ENCODE measurements around the gene CHD6. TPM values are rescaled to one million over a fixed set of nuclear protein-coding genes. Genes with fewer than 3 reads are reported as not detected.

CHD6 gene
- total RNA-seq, 4 donors from 2014 or later, result 18.5 to 49.3 (median 28.7) TPM

DNA sequence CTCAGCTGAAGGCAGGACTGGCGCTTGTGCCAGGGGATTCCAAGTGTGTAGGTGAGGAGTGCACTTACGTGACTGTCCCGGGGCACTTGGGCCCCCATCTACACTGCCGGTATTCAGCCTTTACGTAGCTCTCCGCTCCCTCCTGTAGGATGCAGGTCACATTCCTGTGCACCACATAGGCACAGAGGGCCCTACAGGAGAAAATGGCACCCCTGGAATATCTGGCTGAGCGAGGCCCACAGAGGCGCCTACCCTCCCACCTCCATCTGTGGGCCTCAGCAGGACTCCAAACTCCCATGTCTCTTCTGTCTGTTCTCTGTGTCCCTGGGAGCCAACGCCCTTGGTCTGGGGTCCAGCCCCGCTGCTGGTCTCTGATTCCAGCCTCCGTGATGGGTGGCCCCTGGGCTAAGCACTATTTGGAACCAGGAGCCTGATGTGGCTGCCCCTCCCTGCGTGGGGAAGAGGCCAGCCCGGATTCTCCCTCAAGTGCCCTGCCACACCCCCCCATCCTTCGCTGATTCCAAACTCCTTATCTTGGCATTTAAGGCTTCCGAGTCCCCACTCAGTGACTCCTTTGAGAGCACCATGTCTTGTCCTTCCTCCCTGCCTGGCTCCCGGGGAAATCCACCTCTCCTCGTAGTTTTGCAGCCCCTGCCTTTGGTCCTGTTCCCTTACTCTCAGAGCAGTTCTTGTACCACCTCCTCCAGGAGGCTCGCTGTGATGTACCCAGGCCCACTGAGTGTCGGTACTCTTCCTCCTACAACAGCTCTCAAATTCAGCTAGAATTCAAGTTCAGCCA, 253.0 kb downstream of the CHD6 start:
- ATAC-seq (ENCODE audit: low FRiP score) (no peak), DNase-seq (ENCODE audit: low spot score) (no peak)
- no peak for TF ChIP-seq CTCF (IDR thresholded peaks at IDR 0.05)

DNA sequence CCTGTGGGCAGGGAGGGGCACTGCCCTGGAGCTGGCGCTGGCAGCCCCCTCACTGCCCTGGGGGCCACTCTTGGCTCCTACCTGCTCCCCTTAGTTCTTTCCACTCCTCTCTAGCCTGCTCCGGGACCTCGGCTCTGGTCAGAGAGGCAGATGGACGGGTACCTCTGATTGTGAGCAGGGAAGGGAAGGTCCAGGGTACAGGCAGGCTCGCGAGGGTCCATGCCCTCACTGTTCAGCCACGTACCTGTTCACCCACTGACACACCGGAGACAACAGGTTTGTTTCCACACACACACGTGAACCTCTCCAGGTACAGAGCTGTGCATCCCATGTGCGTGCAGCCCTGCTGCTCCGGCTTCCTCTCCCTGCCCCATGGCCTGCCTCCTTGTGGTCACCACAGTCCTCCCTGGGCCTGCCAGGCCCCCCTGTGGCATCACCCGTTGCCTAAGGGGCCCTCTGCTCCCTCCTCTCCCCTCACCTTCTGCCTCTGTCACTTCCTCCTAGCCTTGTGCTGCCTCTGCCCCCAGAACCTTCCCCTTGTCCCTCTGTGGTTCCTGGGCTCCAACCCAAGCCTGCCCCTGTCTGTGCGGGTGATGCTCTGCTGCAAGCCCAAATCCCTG, 253.8 kb downstream of the CHD6 start:
- no peak for ATAC-seq (ENCODE audit: low FRiP score)
- TF ChIP-seq CTCF (IDR thresholded peaks at IDR 0.05), result no peak
- no peak for DNase-seq (ENCODE audit: low spot score)

DNA sequence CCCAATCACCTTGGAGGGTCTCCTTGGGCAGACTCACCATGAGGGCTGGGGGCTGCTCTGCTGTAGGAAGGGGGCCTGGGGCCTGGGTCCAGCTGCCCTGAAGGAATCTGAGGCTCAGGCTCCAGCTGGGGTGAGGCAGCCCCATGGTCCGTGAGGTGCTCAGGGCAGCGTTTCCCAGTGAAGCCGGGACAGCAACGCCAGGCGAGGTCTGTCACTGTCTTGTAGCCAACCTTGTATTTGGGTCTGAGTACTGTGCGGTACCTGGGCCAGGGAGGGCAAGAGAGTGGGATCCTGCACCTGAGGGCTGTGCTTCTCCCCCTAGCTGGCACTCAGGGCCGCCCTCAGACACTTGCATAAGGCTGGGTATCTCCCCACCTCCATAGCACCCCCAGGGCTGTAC, 254.6 kb downstream of the CHD6 start:
- DNase-seq (ENCODE audit: low spot score), result no peak
- no peak for ATAC-seq (ENCODE audit: low FRiP score)
- no peak for TF ChIP-seq CTCF (IDR thresholded peaks at IDR 0.05)

DNA sequence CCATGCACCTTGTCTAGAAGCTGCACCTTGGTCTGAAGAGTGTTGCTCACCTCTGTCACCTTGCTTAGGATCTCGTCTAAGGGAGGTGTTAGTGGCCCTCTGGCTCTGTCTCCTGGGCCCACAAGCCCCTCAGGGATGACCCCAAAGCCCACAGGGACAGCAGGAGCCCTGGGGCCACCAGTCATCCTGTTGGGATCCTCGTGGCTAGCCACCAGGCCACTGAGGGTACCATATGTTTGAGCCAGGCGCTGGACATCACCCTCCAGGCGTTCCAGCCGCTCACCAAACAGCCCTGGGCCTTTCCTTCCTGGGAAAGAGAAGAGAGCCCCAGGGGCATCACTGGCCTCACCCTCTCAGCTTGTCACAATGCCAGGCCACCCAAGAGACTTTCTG, 255.4 kb downstream of the CHD6 start:
- DNase-seq (ENCODE audit: low spot score) (no peak), ATAC-seq (ENCODE audit: low FRiP score) (no peak)
- no peak for TF ChIP-seq CTCF (IDR thresholded peaks at IDR 0.05)

DNA sequence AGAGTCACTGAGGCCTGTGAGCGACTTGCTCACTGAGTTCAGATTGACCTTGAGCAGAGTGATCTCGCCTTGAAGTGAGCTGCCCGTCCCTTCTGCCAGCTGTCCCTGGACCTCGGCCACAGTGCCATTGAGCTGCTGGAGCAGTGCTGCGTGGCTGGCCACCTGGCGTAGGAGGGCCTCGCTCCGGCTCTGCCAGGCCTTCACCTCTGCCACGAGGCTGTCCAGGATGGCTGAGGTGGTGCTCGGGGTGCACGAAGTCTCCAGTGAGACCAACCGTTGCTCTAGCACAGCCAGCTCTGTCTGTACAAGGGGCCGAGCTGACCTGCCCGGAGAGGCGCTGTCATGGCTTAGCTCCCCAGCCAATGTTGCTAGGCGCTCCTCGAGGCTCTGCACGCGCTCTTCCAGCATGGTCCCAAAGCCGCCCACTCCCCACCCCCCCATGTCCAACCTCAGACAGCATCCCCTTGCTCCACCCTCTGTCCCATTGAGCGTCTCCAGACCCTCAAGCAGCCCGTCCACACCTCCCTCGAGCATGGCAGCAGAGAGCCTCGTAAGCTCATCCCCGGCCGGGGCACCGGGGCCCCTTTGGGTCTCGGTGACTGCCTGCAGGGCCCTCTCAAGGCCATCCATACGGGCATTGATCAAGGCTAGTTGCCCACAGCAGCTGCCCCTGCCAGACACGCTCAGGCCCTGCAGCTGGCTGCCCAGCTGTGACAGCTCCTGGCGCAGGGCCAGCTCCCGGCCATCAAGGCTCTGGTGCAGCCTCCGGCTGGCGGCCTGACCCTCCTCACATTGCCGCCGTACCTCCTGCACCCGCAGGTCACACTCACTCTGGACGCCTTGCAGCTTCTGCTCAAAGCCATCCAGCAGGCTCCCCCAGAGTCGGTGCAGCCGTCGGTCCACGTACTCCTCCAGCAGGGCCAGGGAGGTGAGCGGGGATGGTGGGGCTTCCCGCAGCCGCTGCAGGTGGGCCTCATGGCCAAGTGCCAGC, 256.1 kb downstream of the CHD6 start:
- no peak for TF ChIP-seq CTCF (IDR thresholded peaks at IDR 0.05)
- DNase-seq (ENCODE audit: low spot score), result no peak
- no peak for ATAC-seq (ENCODE audit: low FRiP score)

GRCh38 chr20:41360831-41361756, 257.1 kb downstream of the CHD6 start:
- DNase-seq (ENCODE audit: low spot score), result no peak
- no peak for TF ChIP-seq CTCF (IDR thresholded peaks at IDR 0.05)
- no peak for ATAC-seq (ENCODE audit: low FRiP score)
